ENCODE measurements around the gene MAGI1. TPM values are rescaled to one million over a fixed set of nuclear protein-coding genes. Genes with fewer than 3 reads are reported as not detected.

The MAGI1 gene
- total and polyA plus RNA-seq, 12 donors = 5.7 to 58.2 (median 37.7) TPM

DNA sequence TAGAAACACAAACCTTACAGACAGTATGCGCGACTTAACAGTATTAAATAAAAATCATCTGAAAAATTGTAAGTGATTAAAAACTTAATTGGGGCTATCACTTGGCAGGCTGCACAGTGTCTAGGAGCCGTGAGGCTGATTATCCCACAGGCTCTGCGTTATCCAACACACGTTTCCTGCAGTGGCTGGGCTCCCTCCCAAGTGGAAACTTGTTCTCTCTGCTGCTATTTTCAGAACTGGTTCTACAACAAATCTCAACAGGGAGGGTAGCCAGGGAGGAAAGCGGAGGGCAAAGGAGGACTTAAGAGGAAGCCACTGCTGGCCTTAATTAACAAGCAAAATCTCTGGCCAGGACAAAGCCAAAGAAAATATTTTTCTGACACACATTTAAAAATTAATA lies 555.2 kb downstream of the MAGI1 start:
- Histone ChIP-seq H3K4me1 (peaks cover 19 to 82% (median 69%) of the 10 kb centered on the region in 9 donors), H3K27me3 (no peaks in the 10 kb centered on the region), H3K4me3 (peak overlapping the region in 1 of 10 donors; percentile 8), H3K9me3 (no peaks in the 10 kb centered on the region), H3K27ac (peak overlapping the region in 9 of 10 donors; percentile 14 to 83 (median 76)), H3K36me3 (no peaks in the 10 kb centered on the region)
- TF ChIP-seq, protein P1, sequence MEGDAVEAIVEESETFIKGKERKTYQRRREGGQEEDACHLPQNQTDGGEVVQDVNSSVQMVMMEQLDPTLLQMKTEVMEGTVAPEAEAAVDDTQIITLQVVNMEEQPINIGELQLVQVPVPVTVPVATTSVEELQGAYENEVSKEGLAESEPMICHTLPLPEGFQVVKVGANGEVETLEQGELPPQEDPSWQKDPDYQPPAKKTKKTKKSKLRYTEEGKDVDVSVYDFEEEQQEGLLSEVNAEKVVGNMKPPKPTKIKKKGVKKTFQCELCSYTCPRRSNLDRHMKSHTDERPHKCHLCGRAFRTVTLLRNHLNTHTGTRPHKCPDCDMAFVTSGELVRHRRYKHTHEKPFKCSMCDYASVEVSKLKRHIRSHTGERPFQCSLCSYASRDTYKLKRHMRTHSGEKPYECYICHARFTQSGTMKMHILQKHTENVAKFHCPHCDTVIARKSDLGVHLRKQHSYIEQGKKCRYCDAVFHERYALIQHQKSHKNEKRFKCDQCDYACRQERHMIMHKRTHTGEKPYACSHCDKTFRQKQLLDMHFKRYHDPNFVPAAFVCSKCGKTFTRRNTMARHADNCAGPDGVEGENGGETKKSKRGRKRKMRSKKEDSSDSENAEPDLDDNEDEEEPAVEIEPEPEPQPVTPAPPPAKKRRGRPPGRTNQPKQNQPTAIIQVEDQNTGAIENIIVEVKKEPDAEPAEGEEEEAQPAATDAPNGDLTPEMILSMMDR (IDR thresholded peaks at IDR 0.05) = no peak
- ATAC-seq (peak; percentile 83 to 94 (median 92)), DNase-seq (peak; percentile 44 to 88)
- intact Hi-C loops (cut with DNase I) = loop anchor here in 1 of 10 donors (10.0 kb wide), 1 partner anchor 61 kb away; no protein-coding TSS in a partner anchor
- WGBS, 2 donors = 5 to 10% methylated on average over 6 of the region's 6 CpGs

DNA sequence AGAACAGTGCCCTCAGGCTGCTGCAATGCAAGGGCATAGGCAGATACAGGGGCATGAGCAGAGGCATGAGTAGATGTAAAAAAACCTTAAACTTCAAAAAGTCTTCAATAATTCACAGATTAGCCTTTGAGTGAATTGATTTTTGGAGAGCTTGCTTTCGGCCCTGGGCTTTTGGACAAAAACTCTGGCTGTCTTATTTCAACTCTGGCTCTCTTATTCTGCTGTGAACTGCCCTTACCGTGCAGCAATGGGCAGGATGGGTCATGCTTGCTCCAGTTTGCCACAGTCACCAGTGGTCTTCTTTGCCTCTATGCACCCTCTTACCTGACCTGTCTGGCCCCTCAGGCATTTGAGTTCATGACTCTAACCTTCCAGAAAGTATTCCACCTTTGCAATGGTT lies 555.7 kb downstream of the MAGI1 start:
- Histone ChIP-seq H3K27me3 (no peaks in the 10 kb centered on the region), H3K4me1 (peaks cover 19 to 81% (median 69%) of the 10 kb centered on the region in 9 donors), H3K9me3 (no peaks in the 10 kb centered on the region), H3K36me3 (no peaks in the 10 kb centered on the region), H3K27ac (peak overlapping the region in 7 of 10 donors; percentile 65 to 83 (median 76)), H3K4me3 (peak overlapping the region in 2 of 10 donors; percentile 0 to 8)
- TF ChIP-seq, protein P1 (IDR thresholded peaks at IDR 0.05) = peak in 1 of 9 donors; percentile 7
- DNase-seq = no peak
- peak in 5 of 8 donors; percentile 6 to 63 (median 24) for ATAC-seq
- intact Hi-C loops (cut with DNase I) = loop anchor here in 1 of 10 donors (10.0 kb wide), 1 partner anchor 62 kb away; no protein-coding TSS in a partner anchor
- WGBS, 2 donors = 9 to 26% methylated on average over 2 of the region's 2 CpGs

DNA sequence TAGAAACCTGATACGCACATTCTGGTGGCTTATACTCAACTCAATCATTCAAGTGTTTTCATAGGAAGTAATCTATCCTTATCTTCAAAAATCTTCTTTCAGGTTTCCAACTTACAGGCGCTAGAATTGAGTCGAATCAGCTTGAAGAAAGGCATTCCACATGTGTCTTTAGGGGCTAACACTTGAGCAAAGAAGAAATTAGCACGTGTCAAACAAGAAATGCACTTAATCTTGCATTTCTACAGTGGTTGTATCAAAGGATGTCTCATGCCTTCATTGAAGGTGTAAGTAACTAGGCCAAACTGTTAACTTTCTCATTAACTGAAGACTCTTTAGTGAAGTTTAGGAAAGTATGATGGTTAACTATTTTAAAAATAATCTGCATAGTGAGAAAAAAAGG lies 557.6 kb downstream of the MAGI1 start:
- Histone ChIP-seq H3K27ac (no peak overlapping the region), H3K4me3 (no peak overlapping the region), H3K9me3 (no peaks in the 10 kb centered on the region), H3K4me1 (peaks cover 10 to 68% (median 51%) of the 10 kb centered on the region in 9 donors), H3K27me3 (no peaks in the 10 kb centered on the region), H3K36me3 (no peaks in the 10 kb centered on the region)
- WGBS, 2 donors = 75 to 79% methylated on average over 4 of the region's 4 CpGs
- ATAC-seq (no peak), DNase-seq (no peak)
- intact Hi-C loops (cut with DNase I) = loop anchor here in 1 of 10 donors (10.0 kb wide), 1 partner anchor 64 kb away; no protein-coding TSS in a partner anchor
- TF ChIP-seq, protein P1 (IDR thresholded peaks at IDR 0.05) = no peak

DNA sequence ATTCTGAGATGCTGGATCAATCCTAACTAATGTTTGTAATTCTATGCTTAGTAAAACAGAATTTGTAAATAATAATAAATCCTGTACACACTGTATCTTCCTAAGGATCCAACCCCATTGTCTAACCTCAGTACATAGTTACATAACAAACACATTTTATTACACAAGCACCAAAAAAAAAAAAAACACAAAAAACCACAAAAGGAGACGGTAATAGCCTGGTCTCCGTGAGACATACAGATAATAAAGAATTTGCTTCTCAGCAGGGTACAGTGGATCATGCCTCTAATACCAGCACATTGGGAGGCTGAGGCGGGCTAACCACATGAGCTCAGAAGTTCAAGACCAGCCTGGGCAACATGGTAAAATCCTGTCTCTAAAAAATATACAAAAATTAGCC lies 558.7 kb downstream of the MAGI1 start:
- TF ChIP-seq, protein P1 (IDR thresholded peaks at IDR 0.05) = no peak
- ATAC-seq = no peak

More for the DNA sequence above, 558.7 kb downstream of the MAGI1 start:
- 88 to 92% methylated on average over 3 of the region's 3 CpGs for WGBS, 2 donors
- Histone ChIP-seq H3K4me3 (no peak overlapping the region), H3K9me3 (no peaks in the 10 kb centered on the region), H3K27ac (no peak overlapping the region), H3K27me3 (no peaks in the 10 kb centered on the region), H3K36me3 (no peaks in the 10 kb centered on the region), H3K4me1 (peaks cover 9 to 57% (median 40%) of the 10 kb centered on the region in 9 donors)
- DNase-seq = no peak
- intact Hi-C loops (cut with DNase I) = loop anchor here in 1 of 10 donors (10.0 kb wide), 1 partner anchor 65 kb away; no protein-coding TSS in a partner anchor
